ENCODE measurements around the gene ZNF526.

GRCh38 chr19:42241279-42241678, 21.2 kb downstream of the ZNF526 start:
- TF ChIP-seq CTCF (IDR thresholded peaks at IDR 0.05; ENCODE audit: insufficient read depth, low read length) (no peak), GABPA (IDR thresholded peaks at IDR 0.05; ENCODE audit: low read depth) (no peak), POLR2AphosphoS5 (IDR thresholded peaks at IDR 0.05; ENCODE audit: low read depth) (no peak), REST (IDR thresholded peaks at IDR 0.05; ENCODE audit: insufficient replicate concordance, low read depth) (no peak), SPI1 (IDR thresholded peaks at IDR 0.05; ENCODE audit: borderline replicate concordance, low read depth) (no peak)
